Uterus (tissue), 2 donors: ENCODE data around the gene MORC3.

Source experiments
- CTCF ChIP-seq, 4 experiments: fragments of 200-600 bp in 2 of 4; fragments of 450-650 bp in 2 of 4; sonication (generic) in 2 of 4; IDR thresholded peaks; one replicate each; pipeline ENCODE4 v1.5.1; 2016 to 2019; ENCODE audit warnings: antibody characterized with exemption in 4 of 4, mild to moderate bottlenecking in 2 of 4, moderate library complexity in 1 of 4
- POLR2A ChIP-seq, 2 donors: fragments of 450-650 bp; IDR thresholded peaks; one replicate each; pipeline ENCODE4 v1.6.1; 2016; ENCODE audit warnings: antibody characterized with exemption in 2 of 2, mild to moderate bottlenecking in 1 of 2, moderate library complexity in 1 of 2

GRCh38 chr21:36395353-36396111, 75.5 kb downstream of the MORC3 start:
- TF ChIP-seq CTCF (IDR thresholded peaks at IDR 0.05) (no peak), POLR2A (IDR thresholded peaks at IDR 0.05) (no peak)
